GM18868 (cell line): Measurements from ENCODE around the gene IL17RA.

Experiments used
- ATAC-seq: cut with Tn5 transposase; IDR thresholded peaks from one replicate; pipeline ENCODE4 v1.9.1; 2021; ENCODE audit warnings: mild to moderate bottlenecking, moderate library complexity; ENCODE audit not compliant: unreplicated experiment

Gene IL17RA

DNA sequence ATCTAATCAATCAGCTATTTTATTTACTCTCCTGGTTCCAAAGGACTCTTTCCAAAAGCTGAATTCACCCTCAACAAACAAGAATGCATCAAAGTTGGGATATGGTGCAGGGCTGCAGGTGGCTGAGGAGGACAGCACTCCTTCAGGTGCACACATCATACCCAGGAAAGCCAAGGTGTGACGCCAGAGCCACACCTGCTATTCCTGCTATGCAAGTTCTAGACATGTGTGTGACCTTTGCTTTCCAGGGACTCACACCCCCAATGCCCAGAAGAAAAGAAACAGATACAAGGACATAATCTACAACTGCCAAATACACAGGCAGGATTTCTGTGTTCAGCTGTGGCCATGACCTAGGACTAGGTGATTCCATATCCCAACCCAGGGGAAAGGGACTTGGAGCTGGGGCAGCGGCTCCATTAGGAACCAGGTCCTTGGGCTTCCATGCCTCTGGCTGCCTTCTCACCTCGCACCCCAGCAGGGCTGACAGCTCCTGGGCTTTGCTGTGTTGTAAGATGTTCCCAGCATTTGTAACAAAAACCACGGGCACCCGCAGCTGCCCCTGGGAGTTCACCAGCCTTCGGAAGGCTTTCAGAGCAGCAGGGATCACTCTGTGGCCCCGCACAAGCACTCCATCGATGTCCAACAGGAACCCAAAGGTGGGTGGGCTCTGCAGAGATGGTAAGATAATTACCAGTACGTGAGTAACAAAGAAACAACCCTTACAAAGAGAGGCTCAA lies 64.4 kb downstream of the IL17RA start:
- ATAC-seq = no peak

DNA sequence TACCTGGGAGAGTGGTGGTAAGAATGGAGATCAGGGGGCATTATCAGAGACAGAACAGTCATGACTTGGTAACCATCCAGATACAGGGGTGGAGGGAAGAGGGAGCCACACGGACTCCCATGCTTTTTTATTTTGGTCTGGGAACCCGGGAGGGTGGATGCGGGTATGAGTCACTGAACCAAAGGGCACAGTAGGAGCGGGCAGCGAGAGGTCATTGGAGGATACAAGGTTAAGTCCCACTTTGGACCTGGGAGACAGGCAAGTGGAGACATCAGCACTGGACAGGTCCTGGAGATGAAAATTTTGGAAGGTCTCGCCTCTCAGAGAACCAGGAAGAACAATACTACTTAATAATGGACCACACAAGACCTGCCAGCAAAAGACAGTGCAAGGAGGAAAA lies 67.5 kb downstream of the IL17RA start:
- no peak for ATAC-seq

DNA sequence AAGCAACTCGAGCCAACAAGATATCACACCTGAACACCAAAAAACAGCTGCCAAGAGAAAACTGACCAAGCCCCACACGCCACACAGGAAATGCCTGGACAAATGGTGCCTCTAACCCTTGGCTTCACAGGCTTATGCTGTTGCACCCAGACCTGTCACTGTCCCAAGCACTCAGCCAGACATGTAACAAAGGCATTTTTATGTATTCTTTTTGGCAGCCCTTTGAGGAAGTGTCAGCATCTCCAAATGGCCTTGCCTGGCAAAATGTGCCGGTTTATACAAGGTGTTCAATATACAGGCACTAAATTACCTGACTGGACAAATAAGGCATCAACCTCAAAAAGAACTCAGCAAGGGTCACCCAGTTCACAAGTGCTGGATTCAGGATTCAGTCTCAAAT lies 68.2 kb downstream of the IL17RA start:
- no peak for ATAC-seq

DNA sequence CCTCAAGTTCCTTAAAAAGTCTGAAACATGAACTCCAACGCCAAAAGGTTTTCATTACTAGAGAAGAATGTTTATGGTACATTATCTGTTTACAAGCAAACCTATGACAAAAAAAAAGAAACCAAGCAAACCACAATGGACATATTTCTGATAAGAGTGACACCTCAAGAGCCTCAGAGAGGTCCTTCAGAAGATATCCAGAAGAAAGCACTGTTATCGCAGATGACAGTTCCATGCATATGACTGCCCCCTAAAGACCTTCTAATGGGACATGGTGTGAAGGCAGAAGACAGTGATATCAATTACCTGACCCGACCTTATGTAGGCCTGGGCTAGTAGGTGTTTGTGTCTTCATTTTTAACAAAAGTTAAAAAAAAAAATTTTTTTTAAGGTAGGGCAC lies 71.1 kb downstream of the IL17RA start:
- no peak for ATAC-seq

DNA sequence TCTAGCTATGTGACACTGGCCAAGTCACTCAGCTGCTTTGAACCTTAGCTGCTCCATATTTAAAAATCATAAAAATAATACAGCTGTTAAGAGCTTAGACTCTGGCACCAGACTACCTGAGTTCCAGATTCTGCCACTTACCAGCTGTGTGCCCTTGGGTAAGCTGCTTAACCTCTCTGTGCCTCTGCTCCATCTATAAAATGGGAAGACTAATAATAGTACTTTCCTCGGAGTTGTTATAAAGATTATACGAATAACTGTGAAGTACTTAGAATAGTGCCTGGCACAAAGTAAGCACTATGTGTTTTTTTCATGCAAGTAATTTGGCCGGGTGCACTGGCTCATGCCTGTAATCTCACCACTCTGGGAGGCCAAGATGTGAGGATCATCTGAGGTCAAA lies 72.9 kb downstream of the IL17RA start:
- no peak for ATAC-seq

DNA sequence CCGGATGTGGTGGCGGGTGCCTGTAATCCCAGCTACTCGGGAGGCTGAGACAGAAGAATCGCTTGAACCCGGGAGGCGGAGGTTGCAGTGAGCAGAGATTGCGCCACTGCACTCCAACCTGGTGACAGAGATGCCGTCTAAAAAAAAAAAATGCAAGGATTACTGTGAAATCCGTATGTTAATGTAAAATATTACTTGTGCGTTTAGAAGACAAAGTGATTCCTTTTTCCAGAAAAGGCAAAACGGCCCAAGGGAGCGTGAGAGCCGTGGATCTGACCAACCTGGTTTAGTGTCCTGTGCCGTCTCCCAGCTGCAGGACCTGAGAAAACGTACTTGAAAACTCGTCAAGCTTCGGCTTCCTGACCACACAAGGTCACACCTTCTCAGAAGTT lies 73.4 kb downstream of the IL17RA start:
- no peak for ATAC-seq

DNA sequence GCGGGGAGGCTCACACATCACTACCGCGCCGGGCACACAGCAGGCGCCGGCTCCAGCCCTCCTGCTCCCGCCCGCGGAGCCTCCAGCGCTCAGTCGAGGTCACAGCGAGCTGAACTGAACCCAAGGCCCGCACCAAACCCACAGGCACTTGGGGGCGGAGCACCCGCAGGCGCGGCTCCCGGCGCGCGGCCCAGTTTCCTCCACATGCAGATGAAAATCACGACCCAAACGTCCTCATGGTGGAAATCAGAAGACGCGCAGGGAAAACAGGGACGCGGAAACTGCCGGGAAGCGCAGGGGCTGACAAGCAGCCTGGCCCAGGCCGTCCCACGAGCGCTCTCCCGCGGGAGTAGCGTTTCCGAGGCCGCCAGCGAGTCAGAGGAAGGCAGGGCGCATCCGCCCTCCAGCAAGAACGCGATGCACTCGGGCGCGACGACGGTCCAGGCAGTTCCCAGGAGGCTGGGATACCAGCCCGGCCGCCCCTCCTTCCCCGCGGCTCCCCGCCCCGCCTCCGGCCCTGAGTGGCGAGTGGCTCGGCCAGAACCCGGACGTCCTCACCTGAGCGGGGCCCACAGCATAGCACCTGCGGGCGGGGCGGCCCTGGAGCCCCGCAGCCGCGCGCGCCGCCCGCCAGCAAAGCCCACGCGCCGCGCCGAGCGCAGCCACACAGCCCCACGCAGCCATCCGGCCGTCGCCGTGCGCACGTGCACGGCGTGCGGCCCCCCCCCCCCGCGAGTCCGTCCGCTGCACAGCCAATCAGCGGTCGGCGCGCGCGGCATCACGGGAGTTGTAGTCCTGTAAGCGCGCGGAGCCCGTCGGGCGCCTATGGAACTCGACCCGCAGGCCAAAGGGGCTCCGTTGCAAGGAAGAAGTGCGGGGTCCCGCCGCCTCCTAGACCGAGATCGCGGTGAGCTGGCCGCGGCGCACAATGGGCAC lies 74.0 kb downstream of the IL17RA start, which contains the start of gene HDHD5:
Gene HDHD5, minus strand, starts transcription at position 710 of the 936 bp plus-strand sequence. Its CDS starts 26 bp downstream, at position 684.
- peak; percentile 71 for ATAC-seq

DNA sequence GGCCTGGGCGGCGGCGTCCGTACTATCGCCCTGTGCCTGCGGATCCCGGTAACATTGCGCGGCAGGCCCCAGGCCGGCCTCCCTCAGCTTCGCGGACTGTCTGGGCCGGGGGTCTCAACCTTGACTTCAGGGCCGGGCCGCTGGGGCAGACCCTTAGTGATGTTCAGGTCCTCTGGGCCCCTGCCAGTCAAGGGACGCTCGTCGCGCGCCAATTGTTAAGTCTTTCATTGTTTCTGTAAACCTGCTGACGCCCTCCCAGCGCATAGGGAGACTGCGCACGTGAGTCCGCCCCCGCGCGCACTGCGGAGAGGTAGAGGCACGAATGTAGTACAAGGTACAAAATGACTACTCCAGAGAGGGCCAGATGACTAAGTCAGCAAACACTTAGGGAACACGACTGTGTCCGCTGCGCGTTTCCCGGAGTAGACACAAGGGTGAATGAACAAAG lies 74.7 kb downstream of the IL17RA start:
- ATAC-seq = peak; percentile 15

DNA sequence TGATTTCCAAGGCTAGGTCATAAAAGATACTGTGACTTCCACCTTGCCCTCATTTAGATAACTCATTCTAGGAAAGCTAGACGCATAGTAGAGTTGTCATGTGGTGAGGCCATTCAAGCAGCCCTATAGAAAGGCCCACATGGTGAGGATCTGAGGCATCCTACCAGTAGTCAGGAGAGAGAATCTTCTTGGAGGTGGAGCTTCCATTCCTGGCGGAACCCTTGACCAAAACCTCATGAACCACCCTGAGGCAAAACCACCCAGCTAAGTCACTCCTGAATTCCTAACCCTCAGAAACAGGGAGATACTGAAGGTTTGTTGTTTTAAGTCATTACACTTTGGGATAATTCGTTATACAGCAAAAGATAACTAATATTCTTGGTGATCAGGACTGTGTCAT lies 77.2 kb downstream of the IL17RA start:
- ATAC-seq = no peak

DNA sequence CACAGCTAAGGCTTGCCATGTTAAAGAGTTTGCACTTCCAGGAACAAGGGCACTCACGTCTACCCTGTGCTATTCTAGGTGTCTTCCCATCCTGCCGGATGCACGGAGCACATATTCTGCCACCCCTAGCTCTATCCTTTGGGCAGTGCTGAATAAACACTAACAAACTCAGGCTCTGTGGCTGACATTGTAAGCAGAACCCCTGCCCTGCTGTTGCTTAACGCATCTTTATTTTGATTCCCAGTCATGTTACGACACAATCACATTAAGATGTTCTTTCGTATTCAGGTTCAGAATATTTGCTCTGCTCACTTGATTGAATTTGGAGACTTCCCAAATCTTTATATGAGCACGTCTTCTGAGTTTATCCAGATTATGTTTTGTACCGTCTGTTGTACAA lies 77.9 kb downstream of the IL17RA start:
- no peak for ATAC-seq

DNA sequence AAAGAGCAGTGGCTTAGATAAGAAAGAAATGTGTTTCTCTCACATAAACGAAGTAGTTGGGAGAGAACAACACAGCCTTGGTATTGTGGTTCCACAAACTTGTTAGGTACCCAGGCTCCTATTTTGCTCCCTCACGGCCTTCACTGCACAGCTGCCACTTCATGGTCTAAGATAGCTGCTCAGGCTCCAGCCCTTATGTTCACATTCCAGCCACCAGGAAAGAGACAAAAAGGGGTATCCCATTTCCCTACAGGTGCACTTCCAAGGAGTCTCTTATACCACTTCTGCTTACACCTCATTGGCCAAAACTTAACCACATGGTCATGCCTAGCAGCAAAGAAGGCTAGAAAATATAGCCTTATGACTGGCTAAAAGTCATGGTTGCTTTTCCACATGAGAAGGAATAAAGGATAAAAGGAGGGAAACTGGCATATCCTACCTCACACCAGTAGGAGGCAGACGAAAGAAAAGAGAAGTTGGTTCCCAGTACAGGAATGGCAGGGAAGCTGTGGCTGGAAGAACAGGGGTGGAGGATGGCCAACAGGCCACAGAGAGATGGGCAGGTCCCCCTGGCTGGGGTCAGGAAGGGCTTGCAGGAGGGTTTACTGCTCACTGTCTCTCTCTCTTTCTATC lies 79.7 kb downstream of the IL17RA start:
- ATAC-seq = no peak
